GM19328 (cell line): Measurements from ENCODE around the gene OLFM2.
"Not testable (repeated sequence)": the region's sequence is repeated elsewhere in the genome, so short reads cannot be mapped to it uniquely, and the experiment has no call there.

Source experiments
- ATAC-seq: cut with Tn5 transposase; IDR thresholded peaks from one replicate; pipeline ENCODE4 v1.9.1; 2021; ENCODE audit warnings: mild to moderate bottlenecking, moderate library complexity; ENCODE audit not compliant: unreplicated experiment

Gene OLFM2

DNA sequence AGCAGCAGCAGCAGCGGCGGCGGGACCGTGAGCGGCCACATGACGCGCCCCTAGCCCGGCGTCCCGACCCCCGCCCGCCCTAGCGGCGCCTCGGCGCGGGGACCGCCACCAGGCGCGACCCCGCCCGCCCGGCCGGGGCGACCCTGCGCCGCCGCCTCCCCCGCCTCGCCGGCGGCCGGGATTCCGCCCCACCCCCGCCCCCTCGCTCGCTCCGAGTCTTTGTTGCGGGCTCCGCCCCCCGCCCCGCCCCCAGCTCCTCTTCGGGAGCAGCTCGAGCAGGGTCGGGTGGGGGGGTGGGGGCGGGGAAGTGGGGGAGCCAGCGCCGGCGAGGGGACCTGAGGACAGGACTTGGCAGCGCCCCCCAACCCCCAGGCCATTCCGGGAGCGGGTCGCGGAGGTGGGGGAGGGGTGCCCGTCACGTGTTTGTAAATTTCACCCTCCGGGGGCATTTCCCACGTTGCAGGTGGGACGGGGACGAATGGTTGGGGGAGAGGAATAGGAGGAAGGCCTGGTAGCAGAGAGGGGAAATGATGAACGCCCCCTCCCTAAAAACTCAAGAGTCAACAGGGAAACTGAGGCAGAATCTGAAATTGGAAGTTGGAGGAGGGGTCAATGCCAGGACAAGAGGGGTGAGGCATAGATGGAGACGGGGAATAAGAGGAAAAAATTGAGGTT lies at the start of gene OLFM2:
OLFM2 (minus strand) TSS at position 190 of the 675 bp plus-strand sequence; CDS start at position 41, 149 bp downstream.
- ATAC-seq = no peak

GRCh38 chr19:9981406-9982260 lies 45.3 kb upstream of the OLFM2 start:
- no peak for ATAC-seq

GRCh38 chr19:9972103-9972502 lies 35.8 kb upstream of the OLFM2 start:
- ATAC-seq = no peak

DNA sequence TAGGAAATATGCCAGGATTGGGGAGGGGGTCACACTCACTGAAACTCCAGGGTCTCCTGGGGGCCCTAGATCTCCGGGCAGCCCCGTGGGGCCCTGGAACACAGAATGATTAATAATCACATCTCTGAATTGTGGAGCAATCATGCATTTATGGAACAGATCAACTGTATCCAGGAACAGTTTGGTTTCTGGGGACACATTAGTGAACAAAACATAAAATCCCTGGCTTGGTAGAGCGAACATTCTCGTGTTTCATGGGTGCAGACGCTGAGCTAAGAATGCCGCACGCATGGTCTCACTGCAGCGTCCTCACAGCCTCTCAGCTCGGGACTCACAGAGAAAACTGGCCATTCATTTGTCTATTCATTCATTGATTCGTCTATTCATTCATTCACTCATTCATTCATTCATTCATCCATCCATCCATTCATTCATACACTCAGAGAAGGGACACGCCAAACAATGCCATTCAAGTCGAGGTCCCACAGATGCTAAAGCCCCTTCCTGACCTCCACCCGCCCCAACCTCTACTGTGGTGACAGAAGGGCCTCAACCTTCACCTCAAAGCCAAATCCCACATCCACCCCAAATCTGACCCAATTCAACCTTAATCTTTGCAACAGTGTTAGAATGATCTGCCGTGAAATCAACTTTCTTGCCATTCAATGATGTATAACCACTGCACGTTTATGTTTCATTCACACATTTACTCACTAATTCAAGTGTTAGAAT lies 35.0 kb upstream of the OLFM2 start:
- ATAC-seq = no peak

- ATAC-seq = no peak
Measured at GRCh38 chr19:9970481-9970880, 34.2 kb upstream of the OLFM2 start.

- no peak for ATAC-seq
Measured at GRCh38 chr19:9969688-9969975, 33.3 kb upstream of the OLFM2 start.

DNA sequence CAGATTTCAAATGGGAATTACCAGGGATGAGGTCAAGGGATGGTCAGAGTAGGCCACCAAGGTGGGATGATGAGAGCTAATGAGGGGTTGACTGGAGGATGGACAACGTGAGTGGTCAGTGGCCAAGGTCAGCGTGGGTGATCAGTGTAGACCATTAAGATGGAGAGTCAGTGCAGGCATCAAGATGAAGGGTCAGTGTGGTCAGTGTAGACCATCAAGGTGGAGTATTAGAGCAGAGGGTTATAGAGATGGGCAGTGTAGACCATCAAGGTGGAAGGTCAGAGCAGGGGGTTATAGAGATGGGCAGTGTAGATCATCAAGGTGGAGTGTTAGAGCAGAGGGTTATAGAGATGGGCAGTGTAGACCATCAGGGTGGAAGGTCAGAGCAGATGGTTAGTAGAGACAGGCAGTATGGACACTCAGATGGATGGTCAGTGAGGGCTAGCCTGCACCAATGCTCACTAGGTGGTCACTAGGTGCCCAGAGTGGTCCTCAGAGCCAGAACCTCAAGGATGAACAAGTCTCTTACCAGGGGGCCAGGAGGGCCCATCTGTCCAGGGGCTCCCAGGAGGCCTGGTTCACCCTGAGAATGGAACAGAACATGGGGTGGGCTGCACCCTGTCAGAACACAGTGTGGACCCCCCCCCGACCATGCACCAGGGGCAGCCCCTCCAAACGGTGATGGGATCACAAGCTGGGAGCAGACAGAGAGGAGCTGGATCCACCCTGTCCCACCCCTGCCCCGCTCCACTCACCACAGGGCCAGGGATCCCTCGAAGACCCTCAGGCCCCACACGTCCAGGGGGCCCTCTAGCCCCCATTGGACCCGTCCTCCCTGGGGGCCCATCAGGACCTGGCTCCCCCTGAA lies 32.7 kb upstream of the OLFM2 start:
- no peak for ATAC-seq

DNA sequence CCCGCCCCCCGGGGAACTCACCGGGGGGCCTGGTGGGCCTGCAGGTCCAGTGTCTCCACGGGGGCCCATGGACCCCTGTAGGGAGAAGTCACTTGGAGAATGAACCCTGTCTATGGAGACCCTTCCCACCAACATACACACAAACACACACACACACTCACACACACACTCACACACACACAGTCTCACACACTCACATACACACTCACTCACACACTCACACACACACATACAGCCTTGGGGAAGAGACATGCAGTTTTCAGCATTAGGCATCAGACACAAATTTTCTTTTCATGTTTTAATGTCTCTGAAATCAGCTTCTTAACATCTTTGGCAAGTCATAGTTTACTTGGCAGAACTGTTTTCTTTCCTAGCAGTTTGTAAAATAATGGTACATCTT lies 31.0 kb upstream of the OLFM2 start:
- no peak for ATAC-seq

DNA sequence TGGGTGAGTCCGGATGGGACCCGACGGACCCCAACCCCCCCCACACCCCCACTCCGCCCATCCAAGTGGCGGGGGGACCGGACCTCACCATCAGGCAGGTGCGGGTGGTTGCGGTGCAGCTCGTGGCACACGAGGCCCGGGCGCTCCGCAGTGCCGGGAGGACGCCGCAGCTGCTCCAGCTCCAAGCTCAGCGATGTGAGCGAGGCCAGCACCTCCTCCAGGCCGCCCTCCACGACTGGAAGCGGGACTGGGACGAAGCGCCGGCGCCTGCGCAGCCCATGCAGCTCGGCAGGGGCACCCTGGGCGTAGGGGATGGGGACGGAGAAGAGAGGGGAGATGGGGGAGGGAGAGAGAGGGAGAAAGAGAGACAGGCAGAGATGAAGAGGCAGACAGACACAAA lies 30.1 kb upstream of the OLFM2 start:
- ATAC-seq = no peak

GRCh38 chr19:9966024-9966423 lies 29.7 kb upstream of the OLFM2 start:
- no peak for ATAC-seq

DNA sequence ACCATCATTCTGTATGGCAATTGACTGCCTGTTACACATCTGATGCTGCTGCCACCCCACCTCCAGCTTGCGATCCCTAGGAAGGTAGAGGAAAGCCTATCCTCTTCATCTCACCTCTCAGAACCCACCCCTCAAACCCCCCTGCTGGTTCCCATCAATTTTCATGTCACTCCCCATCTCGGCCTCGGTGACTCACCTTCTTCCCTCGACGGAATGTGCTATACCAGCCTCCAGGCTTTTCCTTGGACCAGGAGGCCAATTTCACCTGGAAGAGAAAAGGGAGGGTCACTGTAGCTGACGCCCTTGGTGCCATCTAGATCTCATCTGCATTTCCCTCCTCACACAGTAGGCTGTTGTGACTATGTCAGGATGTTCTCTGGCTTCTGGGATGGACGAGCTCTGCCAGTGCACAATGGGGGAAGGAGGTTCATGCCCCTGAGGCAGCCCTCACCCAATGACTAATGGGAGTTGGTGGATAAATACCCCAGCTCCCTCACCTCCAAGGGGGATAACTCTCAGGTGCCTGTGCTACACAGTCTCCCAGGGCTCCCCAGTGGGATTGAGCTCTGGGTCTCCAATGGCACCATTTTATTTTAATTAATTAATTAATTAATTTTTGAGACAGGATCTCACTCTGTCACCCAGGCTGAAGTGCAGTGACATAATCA lies 26.4 kb upstream of the OLFM2 start:
- no peak for ATAC-seq

GRCh38 chr19:9961103-9961502 lies 24.8 kb upstream of the OLFM2 start:
- ATAC-seq = no peak

DNA sequence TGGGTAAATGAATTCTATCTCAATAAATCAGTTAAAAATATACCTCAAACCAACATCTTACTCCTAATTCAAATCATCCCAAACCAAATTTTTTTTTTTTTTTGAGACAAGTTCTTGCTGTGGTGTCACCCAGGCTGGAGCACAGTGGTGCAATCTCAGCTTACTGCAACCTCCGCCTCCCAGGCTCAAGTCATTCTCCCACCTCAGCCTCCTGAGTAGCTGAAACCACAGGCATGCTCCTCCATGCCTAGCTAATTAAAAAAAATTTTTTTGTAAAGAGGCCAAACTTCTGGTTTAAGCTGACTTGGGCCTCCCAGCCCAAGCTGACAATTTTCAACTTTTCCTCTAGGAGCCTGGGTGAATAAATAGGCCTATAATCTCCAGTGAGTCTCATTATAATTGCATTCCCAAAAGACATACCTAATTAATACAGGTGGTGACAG lies 22.1 kb upstream of the OLFM2 start:
- ATAC-seq = no peak

GRCh38 chr19:9956956-9957355 lies 20.6 kb upstream of the OLFM2 start:
- ATAC-seq = no peak

GRCh38 chr19:9953802-9954542 lies 17.7 kb upstream of the OLFM2 start:
- no peak for ATAC-seq

GRCh38 chr19:9952276-9952675 lies 16.0 kb upstream of the OLFM2 start:
- no peak for ATAC-seq

GRCh38 chr19:9947441-9947840 lies 11.1 kb upstream of the OLFM2 start:
- no peak for ATAC-seq

- ATAC-seq = not testable (repeated sequence)
Measured at GRCh38 chr19:9946528-9947125, 10.3 kb upstream of the OLFM2 start.

GRCh38 chr19:9945319-9945966 lies 9.1 kb upstream of the OLFM2 start:
- no peak for ATAC-seq
